Measurements from ENCODE around the gene SUGCT. TPM values are rescaled to one million over a fixed set of nuclear protein-coding genes. Genes with fewer than 3 reads are reported as not detected.

Gene SUGCT
- total RNA-seq, 2 experiments from 2014 or later: 1.2 to 1.9 TPM

- Mint-ChIP-seq H3K27ac (no peak overlapping the region), H3K27me3 (no peaks in the 10 kb centered on the region), H3K4me1 (no peaks in the 10 kb centered on the region), H3K4me3 (no peak overlapping the region), H3K9me3 (ENCODE audit: low read depth) (peaks cover 3% of the 10 kb centered on the region), H3K36me3 (ENCODE audit: low read depth) (no peaks in the 10 kb centered on the region)
- DNase-seq (no peak), ATAC-seq (no peak)
- intact Hi-C loops (cut with DNase I, micrococcal nuclease): no loop called here
- ChIA-PET CTCF (interaction anchor here (0.5 kb wide), 1 partner anchor 24 kb away, joined by 3 read pairs; no protein-coding TSS in a partner anchor), POLR2A (no interaction called here)
Observed at GRCh38 chr7:40519009-40519408, 384.2 kb downstream of the SUGCT start.

DNA sequence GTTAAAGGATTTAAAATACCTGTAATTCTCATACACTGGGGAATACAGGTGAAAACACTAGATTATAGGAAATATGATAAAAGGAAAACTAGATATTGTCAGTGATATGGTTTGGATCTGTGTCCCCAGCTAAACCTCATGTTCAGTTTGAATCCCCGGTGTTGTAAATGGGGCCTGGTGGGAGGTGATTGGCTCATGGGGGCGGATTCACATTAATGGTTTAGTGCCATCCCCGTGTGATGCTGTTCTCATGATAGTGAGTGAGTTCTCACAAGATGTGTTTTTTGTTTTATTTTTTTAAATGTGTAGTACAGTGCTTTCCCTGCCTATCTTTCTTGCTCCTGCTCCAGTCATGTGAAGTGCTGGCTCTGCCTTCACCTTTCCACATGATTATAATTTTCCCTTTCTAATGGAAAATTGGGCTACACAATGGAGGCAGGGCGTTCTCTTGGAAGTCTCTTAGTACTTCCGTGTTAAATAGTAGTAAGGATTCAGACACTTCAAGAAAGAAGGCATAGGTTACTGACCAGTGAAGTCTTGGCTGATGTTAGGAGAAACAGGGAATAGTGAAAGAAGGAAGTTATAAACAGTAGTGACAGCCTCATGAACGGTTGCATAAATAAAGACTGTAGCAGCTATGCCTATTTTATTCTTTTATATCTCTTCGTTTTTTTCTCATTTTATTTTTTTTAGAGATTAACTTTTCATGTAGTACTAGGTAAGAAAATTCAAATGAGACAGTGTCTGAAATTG is 386.4 kb downstream of the SUGCT start:
- no peak overlapping the region for H3K27ac Mint-ChIP-seq
- H3K36me3 Mint-ChIP-seq (ENCODE audit: low read depth): no peaks in the 10 kb centered on the region
- H3K4me1 Mint-ChIP-seq: no peaks in the 10 kb centered on the region
- ATAC-seq (no peak), DNase-seq (no peak)
- CTCF ChIA-PET: no interaction called here
- intact Hi-C loops (cut with DNase I, micrococcal nuclease): no loop called here
- no peak overlapping the region for H3K4me3 Mint-ChIP-seq
- no peaks in the 10 kb centered on the region for H3K9me3 Mint-ChIP-seq (ENCODE audit: low read depth)
- no peaks in the 10 kb centered on the region for H3K27me3 Mint-ChIP-seq
- POLR2A ChIA-PET: no interaction called here

GRCh38 chr7:40525764-40526163 is 391.0 kb downstream of the SUGCT start:
- no peak for ATAC-seq
- H3K4me3 Mint-ChIP-seq: no peak overlapping the region
- intact Hi-C loops (cut with DNase I, micrococcal nuclease): no loop called here
- H3K4me1 Mint-ChIP-seq: no peaks in the 10 kb centered on the region
- H3K27me3 Mint-ChIP-seq: no peaks in the 10 kb centered on the region
- ChIA-PET CTCF (interaction anchor here (1.1 kb wide), 1 partner anchor 17 kb away, joined by 4 read pairs; no protein-coding TSS in a partner anchor), POLR2A (no interaction called here)
- no peaks in the 10 kb centered on the region for H3K36me3 Mint-ChIP-seq (ENCODE audit: low read depth)
- no peak overlapping the region for H3K27ac Mint-ChIP-seq
- no peaks in the 10 kb centered on the region for H3K9me3 Mint-ChIP-seq (ENCODE audit: low read depth)
- no peak for DNase-seq

GRCh38 chr7:40526951-40527715 is 392.3 kb downstream of the SUGCT start:
- Mint-ChIP-seq H3K27ac (no peak overlapping the region), H3K4me3 (no peak overlapping the region), H3K27me3 (no peaks in the 10 kb centered on the region), H3K9me3 (ENCODE audit: low read depth) (no peaks in the 10 kb centered on the region), H3K36me3 (ENCODE audit: low read depth) (no peaks in the 10 kb centered on the region), H3K4me1 (no peaks in the 10 kb centered on the region)
- CTCF ChIA-PET: no interaction called here
- intact Hi-C loops (cut with DNase I, micrococcal nuclease): no loop called here
- POLR2A ChIA-PET: no interaction called here
- DNase-seq: no peak
- ATAC-seq: no peak

- Mint-ChIP-seq H3K9me3 (ENCODE audit: low read depth) (no peaks in the 10 kb centered on the region), H3K36me3 (ENCODE audit: low read depth) (no peaks in the 10 kb centered on the region), H3K4me1 (no peaks in the 10 kb centered on the region), H3K4me3 (no peak overlapping the region), H3K27me3 (no peaks in the 10 kb centered on the region), H3K27ac (no peak overlapping the region)
- ChIA-PET CTCF (no interaction called here), POLR2A (no interaction called here)
- ATAC-seq (no peak), DNase-seq (no peak)
- intact Hi-C loops (cut with DNase I, micrococcal nuclease): no loop called here
Observed at GRCh38 chr7:40527723-40528122, 392.9 kb downstream of the SUGCT start.

DNA sequence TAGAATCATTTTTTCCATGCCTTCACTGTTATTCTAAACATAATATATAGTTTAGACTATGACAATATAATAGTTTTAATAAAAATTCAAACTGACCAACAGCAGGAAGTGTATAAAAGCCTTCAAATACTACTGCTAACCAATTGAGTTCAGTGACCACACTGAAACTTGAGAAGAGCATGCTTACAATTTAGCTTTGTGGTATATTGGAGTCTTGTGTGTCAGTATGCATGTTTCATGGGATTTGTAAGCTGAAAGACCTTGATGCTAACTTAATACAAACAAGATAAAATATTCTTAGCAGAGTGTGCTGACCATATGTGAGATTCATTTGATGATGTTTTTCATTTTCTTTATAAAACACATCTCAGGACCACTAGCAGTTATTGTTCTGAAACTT is 395.5 kb downstream of the SUGCT start:
- CTCF ChIA-PET: no interaction called here
- intact Hi-C loops (cut with DNase I, micrococcal nuclease): no loop called here
- no peak overlapping the region for H3K4me3 Mint-ChIP-seq
- no peak overlapping the region for H3K27ac Mint-ChIP-seq
- H3K27me3 Mint-ChIP-seq: no peaks in the 10 kb centered on the region
- H3K9me3 Mint-ChIP-seq (ENCODE audit: low read depth): no peaks in the 10 kb centered on the region
- ATAC-seq: no peak
- POLR2A ChIA-PET: no interaction called here
- no peaks in the 10 kb centered on the region for H3K4me1 Mint-ChIP-seq
- H3K36me3 Mint-ChIP-seq (ENCODE audit: low read depth): no peaks in the 10 kb centered on the region
- DNase-seq: no peak

DNA sequence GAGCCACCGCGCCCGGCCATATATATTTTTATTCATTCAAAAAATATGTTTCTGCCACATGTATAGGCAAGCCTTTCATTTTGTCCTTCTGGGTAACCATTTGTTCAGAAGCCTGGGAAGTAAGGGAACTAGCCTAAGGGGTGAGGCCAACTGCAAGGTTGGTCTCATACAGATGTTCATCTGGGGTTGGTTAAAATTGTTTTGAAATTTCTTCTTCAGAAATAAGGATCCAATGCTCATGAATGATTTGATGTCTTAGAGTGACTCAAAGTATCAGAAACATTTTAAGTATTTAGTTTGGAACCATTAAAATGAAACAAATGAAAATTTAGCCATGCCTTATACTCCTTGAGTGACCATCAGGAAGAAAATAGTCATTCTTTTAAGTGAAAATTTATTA is 397.2 kb downstream of the SUGCT start:
- ATAC-seq (no peak), DNase-seq (no peak)
- no peak overlapping the region for H3K27ac Mint-ChIP-seq
- ChIA-PET POLR2A (no interaction called here), CTCF (no interaction called here)
- H3K36me3 Mint-ChIP-seq (ENCODE audit: low read depth): no peaks in the 10 kb centered on the region
- intact Hi-C loops (cut with DNase I, micrococcal nuclease): no loop called here
- no peaks in the 10 kb centered on the region for H3K27me3 Mint-ChIP-seq
- no peaks in the 10 kb centered on the region for H3K9me3 Mint-ChIP-seq (ENCODE audit: low read depth)
- H3K4me1 Mint-ChIP-seq: no peaks in the 10 kb centered on the region
- no peak overlapping the region for H3K4me3 Mint-ChIP-seq

- no peak for DNase-seq
- ChIA-PET CTCF (no interaction called here), POLR2A (no interaction called here)
- Mint-ChIP-seq H3K9me3 (ENCODE audit: low read depth) (no peaks in the 10 kb centered on the region), H3K4me1 (no peaks in the 10 kb centered on the region), H3K27me3 (no peaks in the 10 kb centered on the region), H3K36me3 (ENCODE audit: low read depth) (no peaks in the 10 kb centered on the region), H3K27ac (no peak overlapping the region), H3K4me3 (no peak overlapping the region)
- ATAC-seq: no peak
- intact Hi-C loops (cut with DNase I, micrococcal nuclease): no loop called here
Observed at GRCh38 chr7:40535678-40536077, 400.9 kb downstream of the SUGCT start.

- intact Hi-C loops (cut with DNase I, micrococcal nuclease): no loop called here
- ATAC-seq: no peak
Observed at GRCh38 chr7:40536421-40536820, 401.6 kb downstream of the SUGCT start.

DNA sequence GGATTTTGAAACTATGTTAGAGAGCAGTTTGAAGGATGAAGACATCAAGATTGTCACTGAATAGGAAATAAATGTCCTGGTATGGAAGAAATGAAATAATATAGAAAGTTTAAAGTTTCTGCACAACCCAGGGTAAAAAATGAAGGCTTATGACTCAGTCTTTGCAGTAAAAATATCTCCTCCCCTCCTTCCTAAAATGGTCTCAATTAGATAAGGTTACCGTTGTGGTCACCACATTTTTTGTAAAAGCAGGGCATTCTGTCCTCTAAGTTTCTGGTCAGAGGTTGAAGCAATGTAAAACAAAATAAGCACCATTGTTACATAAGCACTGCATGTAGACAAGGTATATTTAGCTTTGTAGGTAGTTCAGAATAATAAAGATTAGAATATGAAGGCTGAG is 403.5 kb downstream of the SUGCT start:
- no peak overlapping the region for H3K4me3 Mint-ChIP-seq
- ChIA-PET CTCF (no interaction called here), POLR2A (no interaction called here)
- no peak for DNase-seq
- H3K4me1 Mint-ChIP-seq: no peaks in the 10 kb centered on the region
- no peak overlapping the region for H3K27ac Mint-ChIP-seq
- H3K9me3 Mint-ChIP-seq (ENCODE audit: low read depth): no peaks in the 10 kb centered on the region
- H3K36me3 Mint-ChIP-seq (ENCODE audit: low read depth): no peaks in the 10 kb centered on the region
- intact Hi-C loops (cut with DNase I, micrococcal nuclease): no loop called here
- ATAC-seq: no peak
- no peaks in the 10 kb centered on the region for H3K27me3 Mint-ChIP-seq

More at GRCh38 chr7:40536421-40536820, 401.6 kb downstream of the SUGCT start:
- POLR2A ChIA-PET: no interaction called here
- Mint-ChIP-seq H3K4me1 (no peaks in the 10 kb centered on the region), H3K27me3 (no peaks in the 10 kb centered on the region), H3K9me3 (ENCODE audit: low read depth) (no peaks in the 10 kb centered on the region), H3K36me3 (ENCODE audit: low read depth) (no peaks in the 10 kb centered on the region), H3K27ac (no peak overlapping the region), H3K4me3 (no peak overlapping the region)
- no peak for DNase-seq
- CTCF ChIA-PET: no interaction called here

DNA sequence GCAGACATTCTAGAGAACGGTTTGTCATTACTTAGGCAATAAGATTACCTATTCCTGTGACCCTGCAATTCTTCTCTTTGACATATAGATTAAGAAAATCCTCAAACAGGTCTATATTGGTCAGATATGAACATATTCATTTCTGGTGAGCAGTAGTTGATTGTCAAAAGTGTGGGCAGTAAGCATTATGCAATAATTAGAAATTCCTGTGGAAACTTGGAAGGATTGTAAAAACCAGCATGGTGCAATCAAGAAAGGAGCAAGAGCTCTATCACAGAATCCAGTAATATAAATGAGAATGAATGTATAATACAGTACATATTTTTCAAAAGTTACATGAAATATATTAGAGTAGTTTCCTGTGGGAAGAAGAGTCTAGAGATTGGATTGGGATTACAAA is 406.5 kb downstream of the SUGCT start:
- POLR2A ChIA-PET: no interaction called here
- no peak overlapping the region for H3K4me3 Mint-ChIP-seq
- CTCF ChIA-PET: no interaction called here
- H3K27me3 Mint-ChIP-seq: no peaks in the 10 kb centered on the region
- intact Hi-C loops (cut with DNase I, micrococcal nuclease): no loop called here
- no peak for DNase-seq
- no peaks in the 10 kb centered on the region for H3K36me3 Mint-ChIP-seq (ENCODE audit: low read depth)
- ATAC-seq: no peak
- no peaks in the 10 kb centered on the region for H3K4me1 Mint-ChIP-seq
- no peaks in the 10 kb centered on the region for H3K9me3 Mint-ChIP-seq (ENCODE audit: low read depth)
- no peak overlapping the region for H3K27ac Mint-ChIP-seq

GRCh38 chr7:40542982-40543741 is 408.4 kb downstream of the SUGCT start:
- ChIA-PET CTCF (no interaction called here), POLR2A (no interaction called here)
- ATAC-seq: no peak
- intact Hi-C loops (cut with DNase I, micrococcal nuclease): no loop called here
- DNase-seq: no peak
- no peaks in the 10 kb centered on the region for H3K36me3 Mint-ChIP-seq (ENCODE audit: low read depth)
- no peak overlapping the region for H3K27ac Mint-ChIP-seq
- H3K9me3 Mint-ChIP-seq (ENCODE audit: low read depth): no peaks in the 10 kb centered on the region
- no peaks in the 10 kb centered on the region for H3K4me1 Mint-ChIP-seq
- no peak overlapping the region for H3K4me3 Mint-ChIP-seq
- H3K27me3 Mint-ChIP-seq: no peaks in the 10 kb centered on the region
